GM23248 (cell line): Measurements from ENCODE around the gene PIR.

Source experiments
- EZH2 ChIP-seq: fragments of 200-600 bp; sonication (generic); IDR thresholded peaks from 2 replicates; pipeline ENCODE4 v1.6.1; 2018; ENCODE audit warnings: antibody characterized with exemption, mild to moderate bottlenecking; ENCODE audit not compliant: insufficient read depth, poor library complexity, severe bottlenecking
- EZH2phosphoT487 ChIP-seq: fragments of 200-600 bp; sonication (generic); IDR thresholded peaks from 2 replicates; pipeline ENCODE4 v1.6.1; 2018; ENCODE audit warnings: antibody characterized with exemption, moderate library complexity, mild to moderate bottlenecking, low read depth; ENCODE audit not compliant: insufficient read depth

- TF ChIP-seq EZH2 (no peak), EZH2phosphoT487 (no peak)
Observed at GRCh38 chrX:15501506-15501905, 8.4 kb upstream of the PIR start.
